GM12878 (cell line): ENCODE results near the gene LRRFIP2. TPM values are rescaled to one million over a fixed set of nuclear protein-coding genes. Genes with fewer than 3 reads are reported as not detected.

Experiments used
- ATF2 ChIP-seq: IDR thresholded peaks from 2 replicates; pipeline ENCODE4 v1.6.1; 2012; ENCODE audit warnings: low read length, inconsistent platforms
- BACH1 ChIP-seq: fragments of 450-650 bp; IDR thresholded peaks from 2 replicates; pipeline ENCODE4 v1.6.1; 2017; ENCODE audit warnings: mild to moderate bottlenecking, borderline replicate concordance
- CEBPB ChIP-seq, 2 experiments: fragments of 150-350 bp in 1 of 2; IDR thresholded peaks; 2 replicates each; pipeline ENCODE4 v1.6.1; 2012 to 2014; ENCODE audit warnings: low read depth in 2 of 2, low read length in 2 of 2, borderline replicate concordance in 1 of 2, inconsistent platforms in 1 of 2
- E2F8 ChIP-seq: fragments of 450-650 bp; IDR thresholded peaks from 2 replicates; pipeline ENCODE4 v1.6.1; 2018; ENCODE audit warnings: mild to moderate bottlenecking, low read depth, moderate library complexity; ENCODE audit not compliant: partially characterized antibody
- IRF4 ChIP-seq: IDR thresholded peaks from 2 replicates; pipeline ENCODE4 v1.6.1; 2011; ENCODE audit warnings: low read depth, low read length
- JUNB ChIP-seq: IDR thresholded peaks from 2 replicates; pipeline ENCODE4 v1.6.1; 2016; ENCODE audit warnings: antibody characterized with exemption, mild to moderate bottlenecking
- KAT2A ChIP-seq: conservative IDR thresholded peaks from 2 replicates; pipeline ENCODE4 v1.6.1; 2011; ENCODE audit warnings: low read depth, low read length; ENCODE audit not compliant: control insufficient read depth
- MEF2B ChIP-seq: fragments of 450-650 bp; IDR thresholded peaks from 2 replicates; pipeline ENCODE4 v1.6.1; 2018; ENCODE audit warnings: mild to moderate bottlenecking, moderate library complexity; ENCODE audit not compliant: partially characterized antibody, poor library complexity, severe bottlenecking
- MLLT1 ChIP-seq: fragments of 450-650 bp; IDR thresholded peaks from 2 replicates; pipeline ENCODE4 v1.6.1; 2016; ENCODE audit warnings: mild to moderate bottlenecking
- MTA3 ChIP-seq: IDR thresholded peaks from 2 replicates; pipeline ENCODE4 v1.6.1; 2012; ENCODE audit warnings: low read length, inconsistent platforms, borderline replicate concordance
- PML ChIP-seq: IDR thresholded peaks from 2 replicates; pipeline ENCODE4 v1.6.1; 2012; ENCODE audit warnings: low read length, inconsistent platforms
- POLR2AphosphoS5 ChIP-seq: IDR thresholded peaks from 2 replicates; pipeline ENCODE4 v1.6.1; 2011; ENCODE audit warnings: mild to moderate bottlenecking, low read length, inconsistent platforms
- PRDM15 ChIP-seq: fragments of 450-650 bp; formaldehyde crosslinking; IDR thresholded peaks from 2 replicates; pipeline ENCODE4 v1.4.0; 2020; ENCODE audit warnings: mild to moderate bottlenecking, moderate library complexity
- RAD21 ChIP-seq: IDR thresholded peaks from 2 replicates; pipeline ENCODE4 v1.6.1; 2011; ENCODE audit warnings: mild to moderate bottlenecking, low read depth, low read length, moderate library complexity; ENCODE audit not compliant: insufficient read depth
- SIX5 ChIP-seq: IDR thresholded peaks from 2 replicates; pipeline ENCODE4 v1.6.1; 2011; ENCODE audit warnings: mild to moderate bottlenecking, low read depth, low read length, moderate library complexity; ENCODE audit not compliant: severe bottlenecking
- SREBF1 ChIP-seq: IDR thresholded peaks from 2 replicates; pipeline ENCODE4 v1.6.1; 2012; ENCODE audit warnings: mild to moderate bottlenecking, low read length
- USF1 ChIP-seq: IDR thresholded peaks from 2 replicates; pipeline ENCODE4 v1.6.1; 2011; ENCODE audit warnings: borderline replicate concordance, low read depth, mild to moderate bottlenecking, moderate library complexity, mixed read lengths, low read length; ENCODE audit not compliant: insufficient read depth; ENCODE audit errors: extremely low read length
- polyA plus RNA-seq, 11 experiments: library from polyadenylated mRNA; depleted of rRNA in 4 of 11; unstranded in 6 of 11; stranded (reverse) in 5 of 11; fragments of >200 nt; fragmentation: Nextera tagmentation in 4 of 11; fragmentation: Illumina TruSeq in 1 of 11; extraction: Ambion mirVana in 4 of 11; extraction: Trizol in 1 of 11; gene quantifications; 1 replicate in 1 of 11; 2 replicates in 10 of 11; pipeline versions ENCODE4 v1.2.1 to v1.2.3, GENCODE V29; 2011 to 2016; ENCODE audit warnings: inconsistent platforms in 2 of 11, missing spikeins in 2 of 11, low read depth in 1 of 11
- total RNA-seq, 4 experiments: library from RNA; depleted of rRNA in 3 of 4; stranded (reverse); fragments of >200 nt in 3 of 4; fragmentation: Illumina TruSeq in 1 of 4; extraction: Trizol in 1 of 4; gene quantifications; 2 replicates each; pipeline versions ENCODE4 v1.2.1 to v1.2.3, GENCODE V29; 2013 to 2021

LRRFIP2 gene
- total and polyA plus RNA-seq, 10 of the 15 experiments (the other 5 are each of a cell fraction or from before 2014, with no cell fraction given), result 9.7 to 46.9 (median 38.1) TPM

- peak; percentile 57; the same call in 1 of the 2 replicates for TF ChIP-seq ATF2
- TF ChIP-seq E2F8, result no peak
- TF ChIP-seq MLLT1, result no peak
- no peak for TF ChIP-seq RAD21
- no peak for TF ChIP-seq POLR2AphosphoS5
- TF ChIP-seq JUNB, result peak; percentile 90
- TF ChIP-seq SREBF1, result no peak
- TF ChIP-seq MTA3, result no peak
- TF ChIP-seq USF1, result no peak
- TF ChIP-seq BACH1, result no peak
- no peak for TF ChIP-seq CEBPB (IDR thresholded peaks at IDR 0.05; ENCODE audit: borderline replicate concordance in 1 of 2, low read depth in 2 of 2, low read length in 2 of 2)
- no peak for TF ChIP-seq SIX5
- TF ChIP-seq PRDM15 (CRISPR knock-in tag), result no peak
- TF ChIP-seq PML, result no peak
- no peak for TF ChIP-seq KAT2A
- no peak for TF ChIP-seq IRF4
- no peak for TF ChIP-seq MEF2B
Observed at GRCh38 chr3:37139567-37140052, 34.8 kb downstream of the LRRFIP2 start (continued).
